Stimulated activated CD8-positive, alpha-beta memory T cell treated with anti-CD3 and anti-CD28 coated beads, Interleukin-12 subunit alpha, Interleukin-12 subunit beta, amount 100 ng/mL, for 24 hours (primary cell): Measurements from ENCODE around the gene FRG2C.
"Not testable (repeated sequence)": the region's sequence is repeated elsewhere in the genome, so short reads cannot be mapped to it uniquely, and the experiment has no call there.

Experiments
- DNase-seq: peaks from one replicate; pipeline ENCODE4 v3.0.0-alpha.2; 2020; ENCODE audit errors: extremely low read depth

The FRG2C gene

DNA sequence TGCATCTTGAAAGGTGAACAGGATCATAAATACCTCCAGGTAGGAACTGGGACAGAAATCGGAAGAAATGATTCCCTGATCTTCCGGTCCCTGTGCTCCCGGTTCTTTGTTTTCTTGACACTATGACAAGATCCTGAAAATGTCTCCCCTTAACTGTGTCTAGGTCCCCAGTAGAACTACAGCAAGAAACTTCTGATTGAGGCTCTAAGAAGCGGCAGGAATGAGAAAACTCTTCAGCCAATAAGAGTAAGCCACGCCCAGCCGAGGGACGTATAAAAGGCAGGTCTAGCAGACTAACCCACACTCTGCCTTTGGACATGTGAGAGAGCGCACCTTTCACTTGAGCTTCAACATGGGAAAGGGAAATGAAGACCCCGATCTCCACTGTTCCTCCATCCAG lies at the start of gene FRG2C:
FRG2C (plus strand) TSS at position 301 of the 400 bp plus-strand sequence; CDS start at position 353, 52 bp downstream.
- not testable (repeated sequence) for DNase-seq

DNA sequence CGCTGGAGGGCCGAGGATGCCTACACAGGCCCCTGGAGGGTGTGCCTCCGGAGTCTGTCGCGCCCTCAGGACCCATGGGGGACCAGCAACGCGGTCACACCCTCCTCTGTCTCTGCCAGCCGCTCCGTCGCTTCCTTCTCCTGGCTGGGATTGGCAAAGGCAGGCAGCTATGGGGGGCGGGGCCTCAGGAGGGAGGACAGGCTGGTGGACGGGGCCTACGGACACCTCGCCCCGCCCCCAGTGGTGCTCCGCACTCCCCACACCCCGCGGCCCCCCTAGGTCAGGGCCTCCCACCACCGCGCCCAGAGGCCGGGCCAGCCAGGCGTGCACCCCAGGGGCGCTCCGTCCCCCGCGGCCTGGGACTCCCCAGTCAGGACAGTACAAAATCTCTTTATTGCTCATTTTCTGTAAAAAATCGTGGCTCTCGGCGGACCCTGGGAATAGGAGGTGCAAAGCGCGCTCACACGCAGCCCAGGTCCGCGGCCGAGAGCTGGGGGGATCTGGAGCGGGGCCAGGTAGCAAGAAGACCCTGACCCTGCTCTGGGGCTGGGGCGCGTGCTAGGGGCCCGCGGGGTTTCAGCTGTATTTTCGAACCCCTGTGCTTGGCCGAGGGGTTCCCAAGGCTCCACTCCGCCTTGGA lies 45.3 kb upstream of the FRG2C start:
- DNase-seq, result not testable (repeated sequence)

DNA sequence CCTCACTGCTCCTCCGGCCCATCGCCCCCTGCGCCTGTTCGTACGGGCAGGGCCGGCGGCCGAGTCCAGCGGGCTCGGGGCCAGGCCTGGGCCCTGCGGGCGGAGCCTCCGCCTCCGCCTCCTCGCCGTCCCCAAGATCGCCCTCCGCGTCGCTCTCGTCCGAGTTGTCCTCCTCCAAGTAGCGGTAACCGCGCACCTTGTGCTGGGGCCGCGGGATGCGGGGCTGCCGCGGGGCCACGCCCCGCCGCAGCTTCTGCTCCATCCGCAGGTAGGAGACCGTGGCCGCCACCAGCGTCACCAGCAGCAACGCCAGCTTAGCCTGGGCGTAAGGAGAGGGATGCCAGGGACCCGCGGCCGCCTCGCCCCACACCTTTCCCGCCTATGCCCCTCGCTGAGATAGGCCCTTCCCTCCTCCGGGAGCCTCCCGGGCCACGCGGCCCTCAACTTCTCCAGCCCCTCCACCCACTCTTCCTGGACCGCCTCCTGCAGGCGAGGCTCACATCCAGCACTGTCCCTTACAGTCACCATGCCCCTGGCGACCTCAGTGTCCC lies 44.6 kb upstream of the FRG2C start:
- DNase-seq, result not testable (repeated sequence)

DNA sequence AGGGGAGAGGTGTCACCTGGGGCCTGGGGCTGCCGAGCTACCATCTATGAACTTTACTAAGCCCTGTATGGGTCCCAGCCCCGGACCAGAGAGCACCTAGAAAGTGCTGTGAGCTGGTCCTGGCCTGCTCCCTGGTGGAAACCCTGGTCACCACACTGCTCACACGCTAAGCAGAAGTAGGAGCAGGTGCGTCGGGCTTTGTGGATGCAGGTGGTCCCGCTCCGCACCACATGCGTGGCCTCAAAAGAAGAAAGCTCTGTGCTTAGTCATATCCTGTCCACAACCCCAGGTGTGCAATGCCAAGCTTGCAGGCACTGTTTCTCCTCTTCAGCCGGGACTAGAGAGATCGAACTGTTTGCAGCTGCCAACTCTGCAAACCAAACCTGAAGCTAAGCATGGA lies 42.4 kb upstream of the FRG2C start:
- DNase-seq, result not testable (repeated sequence)

DNA sequence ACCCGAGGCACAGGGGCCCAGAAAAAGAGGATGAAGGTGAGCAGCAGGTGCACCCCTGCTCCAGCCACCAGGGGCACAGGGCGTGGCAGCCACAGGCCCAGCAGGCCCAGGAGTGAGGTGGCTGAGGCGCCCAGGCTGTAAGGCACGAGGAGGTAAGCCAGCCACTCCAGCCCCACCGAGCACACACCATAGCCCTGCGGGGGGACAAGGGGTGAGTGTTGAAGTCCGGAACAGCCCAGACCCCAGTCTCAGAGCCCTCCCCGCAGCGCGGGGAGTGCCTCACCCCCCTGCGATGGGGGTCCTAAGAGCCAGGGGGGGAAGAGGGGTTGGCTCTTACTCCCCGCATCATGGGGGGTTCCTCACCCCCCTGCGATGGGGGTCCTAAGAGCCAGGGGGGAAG lies 40.5 kb upstream of the FRG2C start:
- DNase-seq, result not testable (repeated sequence)

DNA sequence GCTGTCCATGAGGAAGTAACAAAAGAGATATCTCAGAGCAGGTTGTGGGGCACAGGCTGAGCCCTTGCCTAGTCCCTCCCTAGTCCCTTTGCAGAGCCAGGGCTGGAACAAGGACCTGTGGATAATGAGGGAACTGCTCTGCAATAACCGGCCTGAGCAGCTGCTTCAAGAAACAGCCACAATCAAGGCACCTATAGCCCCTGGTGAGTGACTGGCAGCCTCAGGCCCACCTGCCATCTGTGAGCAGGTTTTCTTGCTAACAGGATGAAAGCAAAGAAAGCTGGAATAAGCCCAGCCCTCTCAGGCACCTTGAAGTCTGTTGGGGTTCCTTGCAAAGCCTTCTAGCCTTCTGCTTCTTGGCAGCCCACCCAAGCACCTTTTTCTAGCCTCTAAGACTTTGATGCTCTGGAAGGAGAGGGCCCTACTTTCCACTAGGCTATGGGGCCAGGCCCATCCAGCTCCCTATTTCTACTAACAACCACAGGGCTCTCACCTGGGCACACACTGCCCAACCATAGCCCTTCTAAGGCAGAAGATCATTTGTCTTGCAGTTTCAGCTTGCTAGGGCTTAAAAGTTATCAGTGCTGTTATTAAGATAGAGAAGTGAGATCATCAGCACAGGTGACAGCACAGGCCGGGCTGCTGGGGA lies 33.1 kb upstream of the FRG2C start:
- not testable (repeated sequence) for DNase-seq

DNA sequence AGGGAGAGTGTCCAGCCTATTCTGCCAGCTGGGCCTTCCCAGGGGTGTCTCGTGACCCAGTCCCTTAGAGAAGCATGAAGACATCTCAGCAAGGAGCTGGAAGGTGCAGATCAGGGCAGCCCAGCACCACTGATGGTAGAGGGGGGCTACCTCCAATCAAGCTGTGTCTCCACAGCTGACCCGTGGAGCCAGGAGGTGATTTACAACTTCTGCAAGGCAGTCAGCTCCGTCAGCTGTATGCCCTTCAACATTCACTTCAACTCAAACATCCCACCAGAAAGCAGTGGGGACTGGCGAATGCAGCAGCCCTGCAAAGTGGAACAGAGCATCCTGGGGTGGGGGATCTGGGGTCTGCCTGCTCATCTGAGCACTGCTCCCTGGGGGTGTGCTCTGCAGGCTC lies 32.6 kb upstream of the FRG2C start:
- no peak for DNase-seq

DNA sequence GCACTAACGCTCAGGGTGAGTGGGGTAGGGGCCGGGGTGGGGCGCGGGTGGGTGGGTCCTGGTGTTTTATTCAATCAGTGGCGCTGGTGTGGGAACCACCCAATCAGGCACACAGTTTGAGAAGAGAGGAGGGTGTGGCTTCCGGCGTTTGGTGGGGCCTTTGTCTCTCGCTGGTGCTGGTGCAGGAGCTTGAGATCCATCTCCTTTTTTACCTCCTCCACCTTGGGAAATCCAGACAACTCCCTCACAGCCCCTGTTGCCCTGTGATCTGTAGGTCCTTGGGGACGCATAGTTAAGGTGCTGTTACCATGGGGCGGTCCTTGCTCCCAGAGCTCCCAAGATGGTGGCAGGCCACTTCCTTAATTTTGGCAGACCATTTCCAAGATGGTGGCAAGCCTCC lies 25.2 kb upstream of the FRG2C start:
- DNase-seq, result not testable (repeated sequence)

DNA sequence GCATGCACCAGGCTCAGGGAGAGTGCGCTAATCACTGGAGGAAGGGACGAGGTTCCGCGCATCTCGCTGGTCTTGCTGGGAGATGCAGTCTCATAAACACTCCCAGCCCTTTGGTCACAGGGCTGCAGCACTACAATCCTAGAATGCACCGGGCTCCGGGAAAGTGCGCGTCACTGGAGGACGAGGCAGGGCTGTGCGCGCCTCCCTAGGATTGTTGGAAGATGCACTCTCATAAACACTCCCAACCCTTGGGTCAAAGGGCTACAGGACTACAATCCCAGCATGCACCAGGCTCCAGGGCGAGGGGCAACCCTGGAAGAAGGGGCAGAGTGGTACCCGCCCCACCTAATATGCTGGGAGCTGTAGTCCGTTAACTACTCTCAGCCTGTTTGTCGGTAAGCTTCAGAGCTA lies 23.0 kb upstream of the FRG2C start:
- not testable (repeated sequence) for DNase-seq

DNA sequence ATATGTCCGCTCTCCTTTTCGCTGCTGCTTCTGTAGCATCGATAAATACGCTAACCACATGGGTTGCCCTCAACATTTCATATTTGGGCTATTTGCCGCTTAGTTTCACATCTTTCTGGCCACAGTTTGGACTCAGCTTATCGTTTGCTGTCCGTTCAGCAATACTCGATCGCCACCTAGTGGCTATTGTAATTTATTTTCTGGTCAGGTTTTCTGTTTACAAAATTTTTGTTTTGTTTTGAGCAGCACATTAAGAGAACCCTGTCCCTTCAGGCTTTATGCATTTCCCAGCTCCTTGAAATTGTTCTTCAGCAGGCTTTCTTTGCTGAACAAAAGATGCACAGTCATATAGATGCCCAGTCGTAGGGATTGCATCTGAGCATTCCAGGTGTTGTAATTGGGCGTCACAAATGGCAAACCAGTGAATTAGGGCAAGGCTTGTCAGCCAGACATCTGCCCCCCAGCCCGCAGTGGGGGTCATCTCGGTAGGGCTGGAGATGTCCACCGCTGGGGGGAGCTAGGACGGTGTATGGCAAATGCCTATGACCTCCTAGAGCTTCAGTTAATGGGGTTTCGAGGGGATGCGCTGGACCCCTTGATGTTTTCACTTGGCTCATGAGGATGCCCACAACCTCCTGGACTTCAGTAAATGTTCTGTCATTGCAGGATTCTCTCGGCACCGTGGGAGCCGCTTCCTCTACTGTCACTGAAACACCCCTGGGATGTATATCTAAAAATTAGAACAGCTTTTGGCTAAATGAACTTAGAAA lies 20.9 kb upstream of the FRG2C start:
- DNase-seq, result not testable (repeated sequence)

DNA sequence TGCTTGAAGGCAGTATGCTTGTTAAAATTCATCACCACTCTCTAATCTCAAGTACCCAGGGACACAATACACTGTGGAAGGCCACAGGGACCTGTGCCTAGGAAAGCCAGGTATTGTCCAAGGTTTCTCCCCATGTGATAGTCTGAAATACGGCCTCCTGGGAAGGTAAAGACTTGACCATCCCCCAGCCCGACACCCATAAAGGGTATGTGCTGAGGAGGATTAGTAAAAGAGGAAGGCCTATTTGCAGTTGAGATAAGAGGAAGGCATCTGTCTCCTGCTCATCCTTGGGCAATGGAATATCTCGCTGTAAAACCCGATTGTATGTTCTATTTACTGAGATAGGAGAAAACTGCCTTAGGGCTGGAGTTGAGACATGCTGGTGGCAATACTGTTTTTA lies 18.6 kb upstream of the FRG2C start:
- DNase-seq, result not testable (repeated sequence)

DNA sequence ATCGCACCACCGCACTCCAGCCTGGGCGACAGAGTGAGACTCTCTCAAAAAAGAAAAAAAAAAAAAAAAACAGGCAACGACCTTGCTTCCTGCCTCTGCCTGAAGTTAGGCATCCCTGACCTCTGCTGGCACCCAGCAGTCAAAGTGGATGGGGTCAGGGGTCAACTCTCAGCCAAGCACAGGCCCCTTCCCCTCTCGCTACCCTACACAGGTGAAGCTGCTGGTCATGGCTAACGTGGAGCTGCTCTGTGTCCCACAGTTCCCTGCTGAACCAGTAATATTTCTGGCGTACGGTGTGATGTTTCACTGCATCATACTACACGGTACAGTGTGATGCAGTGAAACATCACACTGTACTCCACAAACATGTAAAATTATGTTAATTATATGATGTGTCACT lies 13.9 kb upstream of the FRG2C start:
- DNase-seq, result no peak

DNA sequence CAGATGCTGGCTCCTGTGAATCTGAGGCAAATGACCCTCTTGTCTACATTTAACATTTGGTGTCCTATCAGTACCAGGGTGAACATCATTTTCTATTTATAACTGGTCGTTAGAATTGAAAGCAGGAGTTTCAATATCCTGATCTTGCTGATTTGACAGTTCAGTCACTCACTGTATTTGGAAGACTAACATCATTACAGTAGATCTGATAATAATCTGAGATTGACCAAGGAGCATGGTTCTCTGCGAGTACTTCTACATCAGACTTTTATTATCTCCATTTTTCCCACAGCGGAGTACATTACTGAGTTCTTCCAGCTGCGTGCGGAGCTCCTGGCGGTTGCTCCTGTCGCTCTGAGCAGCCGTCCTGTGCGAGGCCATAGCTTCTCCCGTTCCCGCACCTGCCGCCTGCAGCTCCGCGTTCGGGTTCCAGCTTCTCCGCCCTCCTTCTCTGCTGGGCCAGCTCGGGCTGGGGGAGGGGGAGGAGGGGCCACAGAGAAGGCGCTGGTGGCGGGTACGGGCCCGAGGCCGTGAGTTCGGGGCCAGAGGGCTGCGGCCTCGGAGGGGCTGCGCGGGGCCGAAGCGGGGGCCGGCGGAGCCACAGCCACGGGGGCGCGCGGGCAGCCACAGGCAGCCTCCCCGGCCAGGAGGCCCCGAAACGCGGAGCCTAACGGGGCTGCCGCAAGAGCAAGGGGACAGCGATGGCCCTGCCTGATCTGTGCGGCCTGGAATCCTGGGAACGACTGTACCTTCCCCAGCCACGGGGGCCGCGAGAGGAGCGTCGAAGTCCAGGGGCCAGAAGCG lies 8.8 kb upstream of the FRG2C start:
- DNase-seq, result not testable (repeated sequence)

DNA sequence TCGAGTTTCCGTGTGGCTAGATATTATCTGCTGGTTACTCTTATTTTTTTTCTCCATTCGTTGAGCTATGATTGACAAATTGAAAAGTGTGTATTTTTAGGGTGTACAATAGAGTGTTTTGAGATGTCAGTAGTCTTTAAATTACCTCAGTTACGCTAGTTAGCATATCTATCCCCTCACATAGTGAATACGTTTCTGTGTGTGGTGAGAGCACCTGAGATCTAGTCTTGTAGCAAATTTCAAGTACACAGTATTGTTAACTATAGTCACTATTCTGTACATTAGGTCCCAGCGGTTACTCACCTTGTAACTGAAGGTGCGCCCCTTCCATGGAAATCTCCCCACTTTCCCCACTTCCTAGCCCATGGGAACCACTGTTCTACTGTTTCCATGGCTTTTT lies 8.2 kb upstream of the FRG2C start:
- DNase-seq, result not testable (repeated sequence)

DNA sequence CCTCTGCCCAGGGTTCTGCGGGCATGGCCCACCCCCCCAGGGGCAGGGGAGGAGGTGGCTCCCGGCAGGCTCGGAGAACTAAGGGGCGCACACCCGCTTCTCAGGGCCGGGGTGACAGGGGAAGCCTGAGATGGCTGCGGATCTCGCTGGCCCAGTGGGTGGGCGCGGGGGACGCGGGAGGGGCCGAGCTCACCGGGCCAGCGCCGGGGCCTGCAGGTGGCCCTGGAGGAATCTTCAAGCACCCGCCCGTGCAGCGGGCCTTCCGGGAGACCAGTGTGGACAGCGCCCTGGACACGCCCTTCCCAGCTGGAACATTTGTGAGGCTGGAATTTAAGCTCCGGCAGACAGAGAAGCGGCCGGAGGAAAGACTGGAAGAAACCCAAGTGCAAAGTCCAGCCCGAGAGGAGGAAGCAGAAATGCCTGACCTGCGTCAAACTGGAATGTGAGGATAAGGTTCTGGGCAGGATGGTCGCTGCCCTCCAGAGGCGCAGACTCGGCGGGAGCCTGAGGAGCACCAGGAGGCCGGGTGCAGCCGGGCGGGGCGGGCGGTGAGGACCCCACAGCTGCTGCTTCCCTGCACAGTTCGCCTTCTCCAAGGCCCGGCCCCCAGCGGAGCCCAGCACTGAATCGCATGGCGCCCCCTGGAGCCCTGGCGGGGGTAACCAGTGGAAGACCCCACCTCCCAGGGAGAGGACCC lies 5.6 kb upstream of the FRG2C start:
- DNase-seq, result not testable (repeated sequence)

DNA sequence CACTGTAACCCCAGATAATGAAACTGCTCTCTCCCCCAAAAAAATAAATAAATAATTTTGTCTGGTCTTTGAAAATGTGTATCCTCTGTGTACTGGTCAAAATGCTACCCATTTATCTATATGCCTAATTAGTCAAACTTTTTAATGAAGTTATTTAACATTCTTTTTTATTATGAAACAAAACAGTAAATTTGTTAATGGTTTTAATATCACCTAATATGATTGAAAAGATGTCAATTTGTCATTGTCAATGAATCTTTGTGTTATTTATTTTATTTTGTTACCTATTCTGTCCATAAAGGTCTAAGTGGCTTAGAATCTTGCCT lies 5.1 kb upstream of the FRG2C start:
- not testable (repeated sequence) for DNase-seq

DNA sequence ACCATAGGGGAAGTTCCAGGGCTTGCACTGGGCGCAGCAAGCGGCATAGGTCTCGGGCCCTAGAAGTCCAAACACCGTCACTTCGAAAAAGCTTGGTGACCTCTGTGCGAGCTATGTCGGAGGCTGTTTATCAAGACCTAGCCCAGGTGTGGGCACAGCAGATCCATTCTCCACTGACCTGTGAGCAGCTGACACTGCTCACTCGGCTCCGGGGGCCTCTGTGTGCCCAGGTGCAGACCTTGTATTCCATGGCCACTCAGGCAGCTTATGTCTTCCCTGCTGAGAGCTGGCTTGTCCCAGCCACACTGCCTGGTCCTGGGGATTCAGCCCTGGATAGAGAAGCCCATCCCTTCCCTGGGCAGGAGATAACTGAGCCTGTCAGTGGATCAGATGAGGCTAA lies 1.5 kb downstream of the FRG2C start:
- not testable (repeated sequence) for DNase-seq

DNA sequence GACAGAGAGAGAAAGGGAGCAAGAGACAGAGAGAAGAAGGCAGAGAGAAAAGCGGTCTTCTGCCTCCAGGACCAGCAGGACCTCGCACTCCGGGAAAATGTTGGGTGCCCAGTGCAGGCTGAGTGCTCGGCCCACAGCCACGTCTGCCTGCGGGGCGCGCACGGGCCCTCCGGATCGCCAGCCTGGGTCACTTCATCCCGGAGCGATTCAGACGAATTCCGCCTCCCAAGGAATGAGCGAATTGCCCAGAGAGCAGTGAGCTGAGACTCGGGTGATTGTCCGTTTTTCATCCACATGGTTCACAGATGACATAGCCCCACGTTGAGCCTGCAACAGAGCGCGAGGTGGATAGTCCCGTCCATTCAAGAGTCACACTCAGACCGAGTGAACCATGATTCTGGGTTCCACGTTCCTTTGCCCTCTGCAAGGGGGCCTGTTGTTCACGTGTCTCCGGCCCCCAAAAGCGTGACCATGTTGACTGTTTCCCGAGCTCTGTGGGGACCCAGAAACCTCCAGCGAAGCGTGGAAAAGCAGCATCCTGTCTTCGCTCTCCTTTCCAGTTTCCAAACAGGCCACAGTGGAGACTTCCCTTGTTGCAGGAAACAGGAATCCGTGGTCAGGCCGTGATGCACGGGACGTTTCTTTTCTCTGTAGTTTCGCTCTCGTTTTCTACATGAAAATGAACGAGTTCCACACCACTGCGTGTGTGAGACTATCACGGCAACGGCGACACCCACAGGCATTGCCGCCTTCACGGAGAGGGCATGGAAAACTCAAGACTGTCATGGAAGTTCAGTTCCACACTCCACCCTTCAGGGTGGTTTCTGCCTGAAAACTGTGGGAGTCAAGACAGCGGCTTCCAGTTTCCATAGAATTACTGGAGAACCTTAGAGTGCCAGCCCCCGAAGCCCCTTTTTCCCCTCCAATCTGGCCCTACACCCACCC lies 3.9 kb downstream of the FRG2C start:
- not testable (repeated sequence) for DNase-seq

DNA sequence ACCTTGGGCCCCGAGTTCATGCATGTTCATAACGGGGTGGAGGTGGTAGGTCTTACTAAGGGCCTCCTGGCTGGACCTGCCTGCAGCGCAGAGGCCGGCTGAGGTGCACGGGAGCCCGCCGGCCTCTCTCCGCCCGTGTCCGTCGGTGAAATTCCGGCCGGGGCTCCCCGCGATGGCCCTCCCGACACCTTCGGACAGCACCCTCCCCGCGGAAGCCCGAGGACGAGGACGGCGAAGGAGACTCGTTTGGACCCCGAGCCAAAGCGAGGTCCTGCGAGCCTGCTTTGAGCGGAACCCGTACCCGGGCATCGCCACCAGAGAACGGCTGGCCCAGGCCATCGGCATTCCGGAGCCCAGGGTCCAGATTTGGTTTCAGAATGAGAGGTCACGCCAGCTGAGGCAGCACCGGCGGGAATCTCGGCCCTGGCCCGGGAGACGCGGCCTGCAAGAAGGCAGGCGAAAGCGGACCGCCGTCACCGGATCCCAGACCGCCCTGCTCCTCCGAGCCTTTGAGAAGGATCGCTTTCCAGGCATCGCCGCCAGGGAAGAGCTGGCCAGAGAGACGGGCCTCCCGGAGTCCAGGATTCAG lies 4.7 kb downstream of the FRG2C start:
- DNase-seq, result not testable (repeated sequence)
